ENCODE measurements around the gene LPP. TPM values are rescaled to one million over a fixed set of nuclear protein-coding genes. Genes with fewer than 3 reads are reported as not detected.

The LPP gene
- total RNA-seq, 1 experiment from 2014 or later: 54.0 TPM

DNA sequence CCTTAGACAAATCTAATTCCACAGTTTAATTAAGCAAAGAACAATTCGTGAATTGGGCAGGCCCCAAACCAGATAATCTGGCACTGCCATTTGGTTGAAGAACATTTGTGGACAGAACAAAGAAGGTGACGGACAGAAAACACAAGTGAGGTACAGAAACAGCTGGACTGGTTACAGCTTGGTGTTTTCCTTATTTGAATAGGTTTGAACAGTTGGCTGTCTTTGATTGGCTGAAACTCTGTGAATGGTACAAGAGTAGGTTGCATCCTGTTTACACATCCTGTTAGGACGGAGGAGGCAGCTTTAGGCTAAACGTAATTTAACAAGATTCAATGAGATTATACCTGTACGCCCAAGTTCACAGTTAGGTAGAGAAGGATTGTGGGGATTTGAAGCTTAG, 114.4 kb downstream of the LPP start:
- ChIA-PET POLR2A (no interaction called here), RAD21 (ENCODE audit: low non-redundant PET in 1 of 2, low total read pairs in 2 of 2, uncharacterized antibody in 2 of 2, unreplicated experiment in 2 of 2) (interaction anchor here in 1 of 2 experiments (0.7 kb wide), 1 partner anchor 102 kb away, joined by 3 read pairs; no protein-coding TSS in a partner anchor), CTCF (no interaction called here)
- TF ChIP-seq CBX3 (IDR thresholded peaks at IDR 0.05; ENCODE audit: low read depth) (no peak), YY1 (IDR thresholded peaks at IDR 0.05; ENCODE audit: extremely low read depth, insufficient replicate concordance, low read depth, low read length) (no peak), SP1 (IDR thresholded peaks at IDR 0.05; ENCODE audit: low read depth) (no peak), RAD21 (IDR thresholded peaks at IDR 0.05; ENCODE audit: low read depth) (no peak), TCF7L2 (IDR thresholded peaks at IDR 0.05; ENCODE audit: borderline replicate concordance, extremely low read depth, insufficient read depth, insufficient read length) (no peak), EZH2 (IDR thresholded peaks at IDR 0.05) (no peak), CEBPB (IDR thresholded peaks at IDR 0.05; ENCODE audit: low read depth) (no peak), SIN3A (IDR thresholded peaks at IDR 0.05; ENCODE audit: low read depth) (no peak), ZFX (IDR thresholded peaks at IDR 0.05) (no peak), POLR2A (IDR thresholded peaks at IDR 0.05; ENCODE audit: borderline replicate concordance, extremely low read depth, insufficient read depth, insufficient read length) (no peak), JUND (IDR thresholded peaks at IDR 0.05) (no peak)
- TF ChIP-seq, protein P1, sequence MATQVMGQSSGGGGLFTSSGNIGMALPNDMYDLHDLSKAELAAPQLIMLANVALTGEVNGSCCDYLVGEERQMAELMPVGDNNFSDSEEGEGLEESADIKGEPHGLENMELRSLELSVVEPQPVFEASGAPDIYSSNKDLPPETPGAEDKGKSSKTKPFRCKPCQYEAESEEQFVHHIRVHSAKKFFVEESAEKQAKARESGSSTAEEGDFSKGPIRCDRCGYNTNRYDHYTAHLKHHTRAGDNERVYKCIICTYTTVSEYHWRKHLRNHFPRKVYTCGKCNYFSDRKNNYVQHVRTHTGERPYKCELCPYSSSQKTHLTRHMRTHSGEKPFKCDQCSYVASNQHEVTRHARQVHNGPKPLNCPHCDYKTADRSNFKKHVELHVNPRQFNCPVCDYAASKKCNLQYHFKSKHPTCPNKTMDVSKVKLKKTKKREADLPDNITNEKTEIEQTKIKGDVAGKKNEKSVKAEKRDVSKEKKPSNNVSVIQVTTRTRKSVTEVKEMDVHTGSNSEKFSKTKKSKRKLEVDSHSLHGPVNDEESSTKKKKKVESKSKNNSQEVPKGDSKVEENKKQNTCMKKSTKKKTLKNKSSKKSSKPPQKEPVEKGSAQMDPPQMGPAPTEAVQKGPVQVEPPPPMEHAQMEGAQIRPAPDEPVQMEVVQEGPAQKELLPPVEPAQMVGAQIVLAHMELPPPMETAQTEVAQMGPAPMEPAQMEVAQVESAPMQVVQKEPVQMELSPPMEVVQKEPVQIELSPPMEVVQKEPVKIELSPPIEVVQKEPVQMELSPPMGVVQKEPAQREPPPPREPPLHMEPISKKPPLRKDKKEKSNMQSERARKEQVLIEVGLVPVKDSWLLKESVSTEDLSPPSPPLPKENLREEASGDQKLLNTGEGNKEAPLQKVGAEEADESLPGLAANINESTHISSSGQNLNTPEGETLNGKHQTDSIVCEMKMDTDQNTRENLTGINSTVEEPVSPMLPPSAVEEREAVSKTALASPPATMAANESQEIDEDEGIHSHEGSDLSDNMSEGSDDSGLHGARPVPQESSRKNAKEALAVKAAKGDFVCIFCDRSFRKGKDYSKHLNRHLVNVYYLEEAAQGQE (IDR thresholded peaks at IDR 0.05; ENCODE audit: low read depth): no peak
- TF ChIP-seq, protein P2, sequence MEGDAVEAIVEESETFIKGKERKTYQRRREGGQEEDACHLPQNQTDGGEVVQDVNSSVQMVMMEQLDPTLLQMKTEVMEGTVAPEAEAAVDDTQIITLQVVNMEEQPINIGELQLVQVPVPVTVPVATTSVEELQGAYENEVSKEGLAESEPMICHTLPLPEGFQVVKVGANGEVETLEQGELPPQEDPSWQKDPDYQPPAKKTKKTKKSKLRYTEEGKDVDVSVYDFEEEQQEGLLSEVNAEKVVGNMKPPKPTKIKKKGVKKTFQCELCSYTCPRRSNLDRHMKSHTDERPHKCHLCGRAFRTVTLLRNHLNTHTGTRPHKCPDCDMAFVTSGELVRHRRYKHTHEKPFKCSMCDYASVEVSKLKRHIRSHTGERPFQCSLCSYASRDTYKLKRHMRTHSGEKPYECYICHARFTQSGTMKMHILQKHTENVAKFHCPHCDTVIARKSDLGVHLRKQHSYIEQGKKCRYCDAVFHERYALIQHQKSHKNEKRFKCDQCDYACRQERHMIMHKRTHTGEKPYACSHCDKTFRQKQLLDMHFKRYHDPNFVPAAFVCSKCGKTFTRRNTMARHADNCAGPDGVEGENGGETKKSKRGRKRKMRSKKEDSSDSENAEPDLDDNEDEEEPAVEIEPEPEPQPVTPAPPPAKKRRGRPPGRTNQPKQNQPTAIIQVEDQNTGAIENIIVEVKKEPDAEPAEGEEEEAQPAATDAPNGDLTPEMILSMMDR (IDR thresholded peaks at IDR 0.05 in 2 of 3, conservative IDR thresholded peaks at IDR 0.05 in 1 of 3; ENCODE audit: borderline replicate concordance in 1 of 3, insufficient read depth in 1 of 3, low read depth in 2 of 3, low read length in 2 of 3): no peak
- TF ChIP-seq, protein P3, sequence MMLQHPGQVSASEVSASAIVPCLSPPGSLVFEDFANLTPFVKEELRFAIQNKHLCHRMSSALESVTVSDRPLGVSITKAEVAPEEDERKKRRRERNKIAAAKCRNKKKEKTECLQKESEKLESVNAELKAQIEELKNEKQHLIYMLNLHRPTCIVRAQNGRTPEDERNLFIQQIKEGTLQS (IDR thresholded peaks at IDR 0.05): no peak
- intact Hi-C loops (cut with micrococcal nuclease): no loop called here
- Histone ChIP-seq H3K9ac (ENCODE audit: low read length) (no peak overlapping the region), H3K36me3 (ENCODE audit: control insufficient read depth in 1 of 2, insufficient read depth in 2 of 2, low read length in 2 of 2) (no peaks in the 10 kb centered on the region), H3K4me1 (ENCODE audit: control insufficient read depth in 1 of 2, insufficient read depth in 2 of 2, low read length in 2 of 2) (peaks cover 21 to 71% of the 10 kb centered on the region in 2 experiments), H3K9me2 (ENCODE audit: insufficient read depth) (no peaks in the 10 kb centered on the region), H2AFZ (ENCODE audit: low read depth, low read length, poor library complexity, severe bottlenecking) (no peak overlapping the region), H3K4me2 (ENCODE audit: low read length) (no peak overlapping the region), H3K4me3 (replicated peaks in 1 of 2; ENCODE audit: low read depth in 1 of 2, low read length in 2 of 2) (no peak overlapping the region), H4K20me1 (ENCODE audit: insufficient read depth) (no peaks in the 10 kb centered on the region), H3K9me3 (ENCODE audit: control insufficient read depth in 1 of 2, insufficient read depth in 1 of 2, low read depth in 1 of 2, low read length in 2 of 2) (no peaks in the 10 kb centered on the region), H3K79me2 (ENCODE audit: insufficient read depth, low read length) (peaks cover 9% of the 10 kb centered on the region; the same call in 1 of the 2 replicates), H3K27me3 (ENCODE audit: insufficient read depth, low read length) (no peaks in the 10 kb centered on the region), H3K27ac (ENCODE audit: low read depth, low read length) (no peak overlapping the region)
- DNase-seq (ENCODE audit: low read depth, low spot score) (no peak), ATAC-seq (no peak)
- BruUV-seq (replicated peaks): no TSS peak
